Caki2 (cell line): ENCODE data around the gene SLC44A4. TPM values are rescaled to one million over a fixed set of nuclear protein-coding genes. Genes with fewer than 3 reads are reported as not detected.
"Not testable (repeated sequence)": the region's sequence is repeated elsewhere in the genome, so short reads cannot be mapped to it uniquely, and the experiment has no call there.

Experiments used
- DNase-seq: peaks from one replicate; pipeline ENCODE4 v3.0.0-alpha.2; 2015; ENCODE audit warnings: low read depth
- in situ Hi-C: cut with HindIII; loops from 2 replicates; pipeline ENCODE4 v1.10.0; 2016; ENCODE audit warnings: low sequenced_read_pairs, low pct_unique_long_range_greater_than_20kb, mixed read lengths
- total RNA-seq: library from RNA; depleted of rRNA; stranded (reverse); fragments of >200 nt; shearing (Covaris generic); gene quantifications from 2 replicates; pipeline ENCODE4 v1.2.3, GENCODE V29; 2014; ENCODE audit warnings: low replicate concordance; rRNA removed

SLC44A4 gene
- 0.54 TPM in 1 of 2 replicates, not detected in the other for total RNA-seq

- in situ Hi-C loops, result no loop called here
- no peak for DNase-seq
These were observed at the start of gene SLC44A4 for GRCh38 chr6:31878726-31879125. SLC44A4 (minus strand) TSS chr6:31878997; CDS start chr6:31878980, 17 bp downstream.

- DNase-seq, result no peak
- in situ Hi-C loops, result no loop called here
These were observed 49.8 kb upstream of the SLC44A4 start for GRCh38 chr6:31928672-31928939.

- in situ Hi-C loops, result no loop called here
- no peak for DNase-seq
These were observed 49.3 kb upstream of the SLC44A4 start for GRCh38 chr6:31927863-31928671.

GRCh38 chr6:31927242-31927862 is 48.6 kb upstream of the SLC44A4 start, which contains the start of gene C2:
C2 (plus strand) TSS chr6:31927717; CDS start chr6:31927753, 36 bp downstream.
- no peak for DNase-seq

GRCh38 chr6:31922942-31923341 is 44.1 kb upstream of the SLC44A4 start:
- in situ Hi-C loops, result no loop called here

More at GRCh38 chr6:31927242-31927862, 48.6 kb upstream of the SLC44A4 start, which contains the start of gene C2:
- in situ Hi-C loops, result no loop called here

GRCh38 chr6:31920811-31921210 is 42.0 kb upstream of the SLC44A4 start:
- in situ Hi-C loops, result no loop called here
- DNase-seq, result no peak

More at GRCh38 chr6:31922942-31923341, 44.1 kb upstream of the SLC44A4 start:
- DNase-seq, result no peak

GRCh38 chr6:31919624-31920303 is 41.0 kb upstream of the SLC44A4 start:
- in situ Hi-C loops, result no loop called here
- DNase-seq, result no peak

GRCh38 chr6:31918069-31918720 is 39.4 kb upstream of the SLC44A4 start:
- DNase-seq, result no peak

GRCh38 chr6:31915756-31916155 is 37.0 kb upstream of the SLC44A4 start:
- in situ Hi-C loops, result no loop called here

More at GRCh38 chr6:31918069-31918720, 39.4 kb upstream of the SLC44A4 start:
- in situ Hi-C loops, result no loop called here

GRCh38 chr6:31915351-31915750 is 36.6 kb upstream of the SLC44A4 start:
- in situ Hi-C loops, result no loop called here
- DNase-seq, result no peak

More at GRCh38 chr6:31915756-31916155, 37.0 kb upstream of the SLC44A4 start:
- no peak for DNase-seq

GRCh38 chr6:31911826-31912585 is 33.2 kb upstream of the SLC44A4 start:
- no peak for DNase-seq
- in situ Hi-C loops, result no loop called here

- in situ Hi-C loops, DNase-seq: not testable (repeated sequence)
These were observed 30.5 kb upstream of the SLC44A4 start for GRCh38 chr6:31909298-31909697.

GRCh38 chr6:31908791-31909190 is 30.0 kb upstream of the SLC44A4 start:
- in situ Hi-C loops, result no loop called here
- peak; percentile 23 for DNase-seq

GRCh38 chr6:31908255-31908654 is 29.5 kb upstream of the SLC44A4 start:
- DNase-seq, in situ Hi-C loops: not testable (repeated sequence)

GRCh38 chr6:31907158-31907813 is 28.5 kb upstream of the SLC44A4 start:
- in situ Hi-C loops, result no loop called here
- DNase-seq, result peak; percentile 54

- DNase-seq, in situ Hi-C loops: not testable (repeated sequence)
These were observed 27.9 kb upstream of the SLC44A4 start for GRCh38 chr6:31906727-31907126.

- no peak for DNase-seq
- in situ Hi-C loops, result no loop called here
These were observed 27.3 kb upstream of the SLC44A4 start for GRCh38 chr6:31906122-31906521.
